GM19025 (cell line): ENCODE results near the gene SBSN.

Experiments used
- ATAC-seq: cut with Tn5 transposase; IDR thresholded peaks from one replicate; pipeline ENCODE4 v1.9.1; 2021; ENCODE audit warnings: mild to moderate bottlenecking, low read depth, moderate library complexity; ENCODE audit not compliant: unreplicated experiment

The SBSN gene

GRCh38 chr19:35509861-35510625 is 18.1 kb downstream of the SBSN start:
- no peak for ATAC-seq

DNA sequence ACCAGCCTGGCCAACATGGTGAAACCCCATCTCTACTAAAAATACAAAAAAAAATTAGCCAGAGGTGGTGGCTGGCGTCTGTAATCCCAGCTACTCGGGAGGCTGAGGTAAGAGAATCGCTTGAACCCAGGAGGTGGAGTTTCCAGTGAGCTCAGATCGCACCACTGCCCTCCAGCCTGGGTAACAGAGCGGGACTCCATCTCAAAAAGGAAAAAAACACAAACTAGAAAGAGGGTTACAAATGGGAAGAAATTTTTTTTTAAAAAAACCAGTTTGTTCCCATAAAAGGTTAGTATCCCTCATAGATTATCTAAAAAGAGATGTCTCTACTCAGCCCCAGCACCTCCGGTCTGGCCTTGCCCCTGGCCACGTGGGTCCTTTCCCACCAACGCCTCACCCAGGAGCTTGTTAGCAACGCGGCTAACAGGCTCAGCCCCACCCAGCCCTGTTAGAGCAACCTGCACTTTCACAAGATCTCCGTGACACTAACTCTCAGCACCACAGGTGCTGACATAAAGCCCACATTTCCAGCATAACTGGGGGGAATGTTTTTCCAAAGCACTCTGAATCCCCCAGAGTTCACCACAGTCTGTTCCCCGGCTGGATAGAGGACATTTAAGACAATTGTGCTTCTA is 19.0 kb downstream of the SBSN start:
- no peak for ATAC-seq

GRCh38 chr19:35508129-35508528 is 20.0 kb downstream of the SBSN start:
- no peak for ATAC-seq

DNA sequence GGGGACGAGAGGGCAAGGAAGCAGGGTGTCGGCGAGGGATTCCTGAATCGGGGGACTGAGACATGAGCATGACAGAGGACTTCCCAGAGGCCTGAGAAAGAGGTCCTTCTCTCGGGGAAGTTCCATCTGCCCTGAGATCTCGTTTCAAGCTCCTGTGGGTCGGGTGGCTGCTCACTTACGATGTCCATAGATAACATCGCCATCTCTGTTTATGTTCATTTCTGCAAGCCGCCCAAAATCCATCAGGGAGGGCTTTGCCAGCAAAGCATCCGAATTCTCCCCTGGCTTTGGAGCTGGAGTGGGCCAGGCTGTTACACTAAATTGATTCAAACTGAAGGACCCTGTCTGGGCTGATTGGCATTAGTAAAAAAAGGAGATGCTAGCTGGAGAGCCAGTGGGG is 20.6 kb downstream of the SBSN start:
- ATAC-seq: no peak

- ATAC-seq: no peak
These were observed 22.1 kb downstream of the SBSN start for GRCh38 chr19:35506011-35506410.

DNA sequence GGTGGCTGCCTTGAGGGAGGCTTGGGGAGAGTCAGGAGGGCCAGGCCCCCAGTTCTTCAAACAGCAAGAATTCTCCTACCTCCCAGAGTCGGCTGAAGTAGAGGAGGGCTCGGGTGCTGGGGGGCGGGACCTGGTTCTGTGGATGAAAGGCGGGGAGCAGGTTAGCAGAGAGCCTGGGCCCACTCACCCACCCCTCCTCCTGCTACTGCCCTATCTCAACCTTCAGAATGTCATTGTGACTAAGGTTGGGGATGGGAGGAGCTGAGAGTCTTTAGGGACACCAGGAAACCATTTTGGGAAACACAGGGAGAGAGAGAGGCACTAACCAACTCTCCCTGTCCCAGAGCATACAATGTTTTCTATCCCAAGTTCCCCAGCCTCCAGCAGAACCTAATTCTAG is 25.4 kb downstream of the SBSN start:
- ATAC-seq: no peak

DNA sequence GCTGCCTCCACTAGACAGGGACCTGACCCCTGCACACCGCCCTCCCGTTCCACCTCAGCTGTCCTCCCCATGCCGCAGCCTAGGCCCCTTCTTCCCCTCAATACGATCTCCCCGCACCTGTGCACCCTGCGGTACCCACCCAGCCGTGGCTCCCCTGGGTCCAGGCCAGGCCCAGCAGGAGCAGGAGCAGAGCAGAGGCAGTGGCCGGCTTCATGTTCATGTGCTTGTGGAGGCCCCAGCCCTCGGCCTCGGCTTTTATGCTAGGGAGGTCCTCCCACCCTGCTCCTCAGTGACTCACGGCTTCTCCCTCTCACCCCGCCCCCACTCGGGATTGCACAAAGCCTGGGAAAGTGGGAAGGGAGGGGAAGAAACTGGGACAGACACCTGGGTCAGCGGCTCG is 26.4 kb downstream of the SBSN start:
- ATAC-seq: no peak

GRCh38 chr19:35500611-35501010 is 27.5 kb downstream of the SBSN start:
- ATAC-seq: no peak

DNA sequence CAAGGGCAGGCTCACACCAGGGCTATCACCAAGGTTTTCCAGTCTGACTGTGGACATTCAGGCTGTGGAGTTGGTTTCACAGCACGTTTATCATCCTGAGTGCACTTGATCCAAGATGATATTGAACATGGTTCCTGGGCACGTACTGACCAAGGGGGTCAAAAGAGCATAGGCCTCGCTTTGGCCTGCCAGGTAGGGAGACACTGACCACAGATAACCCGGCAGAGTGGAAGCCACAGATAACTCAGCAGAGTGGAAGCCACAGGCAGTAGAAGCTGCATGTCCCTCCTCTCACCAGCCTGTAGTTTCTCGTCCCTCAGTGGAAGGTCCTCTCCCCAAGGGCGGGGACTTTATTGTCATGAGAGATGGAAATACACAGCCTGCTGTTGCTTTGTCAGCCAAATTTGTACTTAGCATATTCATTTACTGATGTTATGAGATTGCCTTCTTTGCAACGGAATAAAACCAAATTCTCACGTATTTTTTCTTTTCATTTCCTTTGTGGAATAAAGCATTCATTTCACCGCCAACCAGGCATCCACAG is 29.1 kb downstream of the SBSN start:
- ATAC-seq: no peak

DNA sequence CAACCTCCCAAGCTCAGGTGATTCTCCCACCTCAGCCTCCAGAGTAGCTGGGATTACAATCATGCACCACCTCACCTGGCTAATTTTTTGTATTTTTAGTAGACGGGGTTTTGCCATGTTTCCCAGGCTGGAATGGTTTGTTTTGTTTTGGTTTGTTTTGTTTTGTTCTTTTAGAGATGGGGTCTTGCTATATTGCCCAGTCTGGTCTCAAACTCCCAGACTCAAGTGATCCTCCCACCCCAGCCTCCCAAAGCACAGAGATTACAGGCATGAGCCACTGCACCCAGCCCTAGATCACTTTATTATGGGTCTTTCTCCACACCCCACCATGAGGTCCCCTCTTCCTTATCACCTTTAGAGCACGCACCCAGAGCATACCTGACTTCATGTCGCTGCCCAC is 29.9 kb downstream of the SBSN start:
- no peak for ATAC-seq

DNA sequence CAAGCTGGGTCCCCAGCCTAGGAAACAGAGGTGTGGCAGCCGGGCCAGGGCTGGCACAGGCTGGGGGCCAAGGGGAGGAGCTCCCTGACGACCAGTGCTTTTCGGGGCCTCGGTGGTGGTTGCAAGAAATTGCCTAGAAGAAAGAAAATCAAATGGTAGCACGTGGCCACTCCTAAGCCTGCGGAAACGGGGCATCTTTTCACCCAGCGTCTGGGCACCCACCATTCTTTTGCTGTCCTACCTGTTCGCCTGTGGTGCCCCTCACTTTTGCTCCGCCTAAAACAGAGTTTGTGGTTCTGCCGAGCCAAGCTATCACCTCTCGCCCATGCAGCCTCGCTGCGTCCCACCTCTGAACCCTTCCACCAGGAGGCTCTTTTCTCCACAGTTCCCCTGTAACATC is 30.7 kb downstream of the SBSN start:
- no peak for ATAC-seq

GRCh38 chr19:35495107-35496064 is 32.7 kb downstream of the SBSN start:
- no peak for ATAC-seq

DNA sequence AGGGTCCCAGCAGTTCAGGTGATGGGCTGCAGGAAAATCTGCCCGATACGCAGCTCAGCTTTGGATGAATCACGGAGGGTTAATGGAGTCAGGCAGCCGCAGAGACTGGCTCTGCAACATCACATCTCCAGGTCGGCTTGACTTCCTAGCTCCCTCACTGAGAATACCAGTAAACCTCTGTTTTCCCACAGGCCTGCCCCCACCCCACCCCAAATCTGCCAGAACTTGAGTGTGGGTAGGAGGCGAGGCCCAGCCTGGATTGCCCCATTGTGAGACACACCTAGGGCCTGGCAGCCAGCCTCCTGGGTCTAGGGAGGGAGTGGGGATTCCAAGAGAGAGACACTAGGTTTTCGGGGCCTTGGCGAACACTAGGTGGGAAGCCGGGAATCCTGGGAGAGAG is 34.1 kb downstream of the SBSN start:
- no peak for ATAC-seq

GRCh38 chr19:35491836-35492360 is 36.2 kb downstream of the SBSN start:
- ATAC-seq: no peak

- ATAC-seq: no peak
These were observed 37.7 kb downstream of the SBSN start, which contains the start of gene KRTDAP for GRCh38 chr19:35490364-35490763. KRTDAP (minus strand) TSS chr19:35490464; CDS start chr19:35490442, 22 bp downstream.

- ATAC-seq: no peak
These were observed 39.4 kb downstream of the SBSN start for GRCh38 chr19:35488677-35489076.

DNA sequence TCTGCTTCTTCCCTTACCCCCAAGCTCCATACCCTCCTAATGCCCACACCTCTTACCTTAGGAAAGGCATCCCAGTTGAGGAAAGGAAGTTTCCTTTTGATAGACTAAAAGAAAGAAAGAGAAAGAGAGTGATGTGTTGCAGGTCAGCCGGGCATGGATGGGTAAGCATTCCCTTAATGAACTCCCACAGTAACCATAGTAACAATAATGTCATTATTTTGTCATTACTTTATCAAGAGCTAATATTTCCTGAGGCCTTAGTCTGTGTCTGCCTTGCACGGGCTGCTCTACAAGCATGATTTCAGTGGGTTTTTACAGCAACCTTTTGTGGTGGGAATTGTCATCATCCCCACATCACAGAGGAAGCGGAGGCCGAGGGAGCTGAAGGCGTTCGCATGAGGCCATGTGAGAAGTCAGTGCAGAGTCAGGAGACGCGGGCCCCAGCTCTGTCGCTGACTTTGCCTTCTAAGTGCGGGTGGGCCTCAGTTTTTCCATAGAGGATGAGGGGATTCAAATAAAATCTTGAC is 40.4 kb downstream of the SBSN start:
- no peak for ATAC-seq

- ATAC-seq: no peak
These were observed 41.8 kb downstream of the SBSN start for GRCh38 chr19:35486268-35486708.

DNA sequence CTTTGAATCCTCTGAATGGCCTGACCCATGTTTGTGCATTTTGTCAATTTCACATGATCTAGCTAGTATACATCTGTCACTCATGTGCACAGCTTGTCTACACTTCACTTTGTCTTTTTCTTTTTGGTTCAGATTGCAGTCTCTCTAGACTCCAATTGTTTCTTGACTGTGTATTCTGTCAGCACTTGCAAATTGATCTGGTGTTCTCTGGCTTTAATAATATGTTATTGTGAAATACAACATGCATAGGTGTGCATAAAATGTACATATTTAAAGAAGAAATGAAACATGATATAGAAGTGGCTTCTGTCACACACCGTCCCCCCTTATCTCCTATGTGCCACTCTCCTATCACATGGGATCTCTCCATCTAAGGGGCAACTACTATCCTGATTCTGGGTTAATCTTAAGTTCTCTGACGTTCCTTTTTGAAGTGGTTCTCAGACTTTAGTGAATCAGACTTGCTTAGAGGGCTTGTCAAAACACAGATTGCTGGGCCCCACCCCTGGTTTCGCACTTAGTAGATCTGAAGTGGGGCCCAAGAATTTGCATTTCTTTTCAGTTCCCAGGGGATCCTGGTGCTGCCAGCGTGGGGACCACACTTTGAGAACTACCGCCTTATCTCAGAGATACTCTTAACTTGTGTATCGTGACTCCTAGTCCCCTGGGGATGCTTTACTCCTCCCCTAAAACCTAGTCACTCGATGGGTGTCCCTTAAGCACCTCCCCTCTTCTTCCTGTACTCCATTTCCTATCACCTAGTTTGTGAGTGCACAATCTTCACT is 43.7 kb downstream of the SBSN start:
- peak; percentile 57 for ATAC-seq
